Measurements from ENCODE around the gene PCDHB10.
A peak's percentile ranks its signal among the peaks of the same experiment; 100 is the strongest.
"Not testable (repeated sequence)": the region's sequence is repeated elsewhere in the genome, so short reads cannot be mapped to it uniquely, and the experiment has no call there.

PCDHB10 gene

GRCh38 chr5:141186897-141187512 is 5.1 kb upstream of the PCDHB10 start, which contains the start of gene PCDHB9:
PCDHB9 (plus strand) TSS chr5:141187161; CDS start chr5:141187319, 158 bp downstream.
- DNase-seq (ENCODE audit: low read depth in 2 of 2): peak in 1 of 2 donors; percentile 16

GRCh38 chr5:141188682-141189081 is 3.5 kb upstream of the PCDHB10 start:
- DNase-seq (ENCODE audit: low read depth in 2 of 2): not testable (repeated sequence)

DNA sequence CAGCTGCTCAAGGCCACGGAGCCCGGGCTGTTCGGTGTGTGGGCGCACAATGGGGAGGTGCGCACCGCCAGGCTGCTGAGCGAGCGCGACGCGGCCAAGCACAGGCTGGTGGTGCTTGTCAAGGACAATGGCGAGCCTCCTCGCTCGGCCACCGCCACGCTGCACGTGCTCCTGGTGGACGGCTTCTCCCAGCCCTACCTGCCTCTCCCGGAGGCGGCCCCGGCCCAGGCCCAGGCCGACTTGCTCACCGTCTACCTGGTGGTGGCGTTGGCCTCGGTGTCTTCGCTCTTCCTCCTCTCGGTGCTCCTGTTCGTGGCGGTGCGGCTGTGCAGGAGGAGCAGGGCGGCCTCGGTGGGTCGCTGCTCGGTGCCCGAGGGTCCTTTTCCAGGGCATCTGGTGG is 3.0 kb upstream of the PCDHB10 start:
- DNase-seq (ENCODE audit: low read depth in 2 of 2): not testable (repeated sequence)

DNA sequence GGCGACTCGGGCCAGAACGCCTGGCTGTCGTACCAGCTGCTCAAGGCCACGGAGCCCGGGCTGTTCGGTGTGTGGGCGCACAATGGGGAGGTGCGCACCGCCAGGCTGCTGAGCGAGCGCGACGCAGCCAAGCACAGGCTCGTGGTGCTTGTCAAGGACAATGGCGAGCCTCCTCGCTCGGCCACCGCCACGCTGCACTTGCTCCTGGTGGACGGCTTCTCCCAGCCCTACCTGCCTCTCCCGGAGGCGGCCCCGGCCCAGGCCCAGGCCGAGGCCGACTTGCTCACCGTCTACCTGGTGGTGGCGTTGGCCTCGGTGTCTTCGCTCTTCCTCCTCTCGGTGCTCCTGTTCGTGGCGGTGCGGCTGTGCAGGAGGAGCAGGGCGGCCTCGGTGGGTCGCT is 2.2 kb downstream of the PCDHB10 start:
- not testable (repeated sequence) for DNase-seq (ENCODE audit: low read depth in 2 of 2)

DNA sequence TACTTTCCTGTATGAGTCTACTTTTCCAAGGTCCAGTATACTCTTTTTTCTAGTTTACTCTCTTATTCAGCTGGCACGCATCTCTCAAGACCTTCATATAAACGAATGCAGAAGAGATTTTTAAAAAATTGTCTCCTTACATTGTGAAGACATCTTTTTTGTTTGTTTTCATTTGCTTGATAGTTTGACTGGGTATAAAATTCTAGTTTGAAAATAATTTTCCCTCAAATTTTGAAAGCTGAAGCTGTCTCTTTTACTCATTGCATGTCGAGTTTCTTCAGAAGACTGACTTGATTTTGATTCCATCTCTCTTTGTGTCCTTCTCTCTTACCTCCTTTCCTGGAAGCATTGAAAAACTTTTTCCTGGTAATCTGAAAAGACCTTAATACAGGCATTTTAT is 4.2 kb downstream of the PCDHB10 start:
- DNase-seq (ENCODE audit: low read depth in 2 of 2): no peak

DNA sequence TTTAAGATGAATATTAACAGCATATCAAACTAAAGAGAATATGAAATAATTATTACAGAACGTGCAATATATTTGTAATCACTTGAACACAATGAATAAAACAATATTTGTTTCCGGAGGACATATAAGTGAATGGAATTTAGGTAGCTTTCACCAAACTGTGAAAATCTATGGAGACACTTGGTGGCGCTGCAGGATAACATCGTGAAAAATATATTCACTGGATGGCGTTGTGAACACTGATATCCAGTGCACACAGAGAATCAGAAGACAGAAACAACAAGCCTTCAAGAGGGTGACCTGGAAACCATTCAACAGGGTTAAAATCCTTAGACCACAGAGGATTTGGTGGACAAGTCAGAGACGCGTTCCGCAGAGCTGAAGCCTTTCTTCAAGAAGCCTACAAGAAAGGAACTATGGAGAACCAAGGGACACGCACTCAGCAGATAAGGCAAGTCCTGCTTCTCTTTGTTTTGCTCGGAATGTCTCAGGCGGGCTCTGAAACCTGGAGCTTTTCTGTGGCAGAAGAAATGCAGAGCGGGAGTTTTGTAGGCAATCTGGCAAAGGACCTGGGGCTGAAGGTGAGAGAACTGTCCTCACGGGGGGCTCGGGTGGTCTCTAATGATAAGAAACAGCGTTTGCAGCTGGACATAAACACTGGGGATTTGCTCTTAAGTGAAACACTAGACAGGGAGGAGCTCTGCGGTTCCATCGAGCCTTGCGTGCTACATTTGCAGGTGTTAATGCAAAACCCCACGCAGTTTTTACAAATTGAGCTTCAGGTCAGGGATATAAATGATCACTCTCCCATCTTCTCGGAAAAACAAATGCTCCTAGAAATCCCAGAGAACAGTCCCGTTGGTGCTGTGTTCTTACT is 7.4 kb downstream of the PCDHB10 start, which contains the start of gene PCDHB11:
Gene PCDHB11 (plus strand): TSS at position 269 of the 877 bp plus-strand sequence. CDS start 148 bp downstream, at position 417.
- no peak for DNase-seq (ENCODE audit: low read depth in 2 of 2)

DNA sequence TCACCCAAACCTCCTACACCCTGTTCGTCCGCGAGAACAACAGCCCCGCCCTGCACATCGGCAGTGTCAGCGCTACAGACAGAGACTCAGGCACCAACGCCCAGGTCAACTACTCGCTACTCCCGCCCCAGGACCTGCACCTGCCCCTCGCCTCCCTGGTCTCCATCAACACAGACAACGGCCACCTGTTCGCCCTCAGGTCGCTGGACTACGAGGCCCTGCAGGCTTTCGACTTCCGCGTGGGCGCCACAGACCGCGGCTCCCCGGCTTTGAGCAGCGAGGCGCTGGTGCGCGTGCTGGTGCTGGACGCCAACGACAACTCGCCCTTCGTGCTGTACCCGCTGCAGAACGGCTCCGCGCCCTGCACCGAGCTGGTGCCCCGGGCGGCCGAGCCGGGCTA is 9.0 kb downstream of the PCDHB10 start:
- not testable (repeated sequence) for DNase-seq (ENCODE audit: low read depth in 2 of 2)

DNA sequence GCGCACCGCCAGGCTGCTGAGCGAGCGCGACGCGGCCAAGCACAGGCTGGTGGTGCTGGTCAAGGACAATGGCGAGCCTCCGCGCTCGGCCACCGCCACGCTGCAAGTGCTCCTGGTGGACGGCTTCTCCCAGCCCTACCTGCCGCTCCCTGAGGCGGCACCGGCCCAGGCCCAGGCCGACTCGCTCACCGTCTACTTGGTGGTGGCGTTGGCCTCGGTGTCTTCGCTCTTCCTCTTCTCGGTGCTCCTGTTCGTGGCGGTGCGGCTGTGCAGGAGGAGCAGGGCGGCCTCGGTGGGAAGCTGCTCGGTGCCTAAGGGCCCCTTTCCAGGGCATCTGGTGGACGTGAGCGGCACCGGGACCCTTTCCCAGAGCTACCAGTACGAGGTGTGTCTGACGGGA is 9.5 kb downstream of the PCDHB10 start:
- DNase-seq (ENCODE audit: low read depth in 2 of 2): not testable (repeated sequence)

GRCh38 chr5:141208478-141208877 is 16.3 kb downstream of the PCDHB10 start, which contains the start of gene PCDHB12:
PCDHB12 (plus strand) TSS chr5:141208719; CDS start chr5:141208908, 189 bp downstream.
- no peak for DNase-seq (ENCODE audit: low read depth in 2 of 2)

GRCh38 chr5:141210281-141210680 is 18.1 kb downstream of the PCDHB10 start:
- not testable (repeated sequence) for DNase-seq (ENCODE audit: low read depth in 2 of 2)

- DNase-seq (ENCODE audit: low read depth in 2 of 2): not testable (repeated sequence)
These were observed 18.7 kb downstream of the PCDHB10 start for GRCh38 chr5:141210849-141211248.

GRCh38 chr5:141213656-141214339 is 21.6 kb downstream of the PCDHB10 start, which contains the start of gene PCDHB13:
PCDHB13 (plus strand) TSS chr5:141213919; CDS start chr5:141214124, 205 bp downstream.
- DNase-seq (ENCODE audit: low read depth in 2 of 2): not testable (repeated sequence)

GRCh38 chr5:141214583-141214982 is 22.4 kb downstream of the PCDHB10 start:
- DNase-seq (ENCODE audit: low read depth in 2 of 2): not testable (repeated sequence)

DNA sequence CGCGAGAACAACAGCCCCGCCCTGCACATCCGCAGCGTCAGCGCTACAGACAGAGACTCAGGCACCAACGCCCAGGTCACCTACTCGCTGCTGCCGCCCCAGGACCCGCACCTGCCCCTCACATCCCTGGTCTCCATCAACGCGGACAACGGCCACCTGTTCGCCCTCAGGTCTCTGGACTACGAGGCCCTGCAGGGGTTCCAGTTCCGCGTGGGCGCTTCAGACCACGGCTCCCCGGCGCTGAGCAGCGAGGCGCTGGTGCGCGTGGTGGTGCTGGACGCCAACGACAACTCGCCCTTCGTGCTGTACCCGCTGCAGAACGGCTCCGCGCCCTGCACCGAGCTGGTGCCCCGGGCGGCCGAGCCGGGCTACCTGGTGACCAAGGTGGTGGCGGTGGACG is 23.4 kb downstream of the PCDHB10 start:
- not testable (repeated sequence) for DNase-seq (ENCODE audit: low read depth in 2 of 2)

- DNase-seq (ENCODE audit: low read depth in 2 of 2): not testable (repeated sequence)
These were observed 23.9 kb downstream of the PCDHB10 start for GRCh38 chr5:141216035-141216434.

GRCh38 chr5:141223112-141223783 is 31.1 kb downstream of the PCDHB10 start, which contains the start of gene PCDHB14:
PCDHB14 (plus strand) TSS chr5:141223343; CDS start chr5:141223506, 163 bp downstream.
- DNase-seq (ENCODE audit: low read depth in 2 of 2): no peak

- not testable (repeated sequence) for DNase-seq (ENCODE audit: low read depth in 2 of 2)
These were observed 32.7 kb downstream of the PCDHB10 start for GRCh38 chr5:141224844-141225243.

GRCh38 chr5:141225421-141225820 is 33.3 kb downstream of the PCDHB10 start:
- not testable (repeated sequence) for DNase-seq (ENCODE audit: low read depth in 2 of 2)

DNA sequence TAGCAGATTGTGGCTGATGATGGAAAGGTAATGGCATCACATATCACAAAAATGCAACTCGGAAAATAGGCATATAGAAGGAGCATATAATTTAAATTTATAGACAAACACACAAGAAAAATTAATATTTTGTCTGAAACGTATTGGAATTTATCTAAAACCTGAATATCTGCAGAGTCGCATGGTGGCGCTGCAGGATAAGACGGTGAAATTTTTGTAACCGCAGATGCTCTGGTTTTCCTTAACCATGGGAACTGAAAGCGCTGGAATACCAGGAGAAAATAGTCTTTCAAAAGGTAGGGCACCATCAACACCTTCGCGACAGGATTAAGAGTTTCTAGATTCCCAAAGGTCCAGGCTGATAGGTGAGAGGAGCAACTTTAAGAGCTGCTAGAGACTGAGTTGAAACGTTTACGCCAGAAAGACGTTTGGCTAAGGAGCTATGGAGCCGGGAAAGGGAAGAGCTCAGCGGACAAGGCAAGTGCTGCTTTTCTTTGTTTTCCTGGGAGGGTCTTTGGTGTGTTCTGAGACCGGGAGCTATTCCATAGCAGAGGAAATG is 42.0 kb downstream of the PCDHB10 start:
- DNase-seq (ENCODE audit: low read depth in 2 of 2): no peak

DNA sequence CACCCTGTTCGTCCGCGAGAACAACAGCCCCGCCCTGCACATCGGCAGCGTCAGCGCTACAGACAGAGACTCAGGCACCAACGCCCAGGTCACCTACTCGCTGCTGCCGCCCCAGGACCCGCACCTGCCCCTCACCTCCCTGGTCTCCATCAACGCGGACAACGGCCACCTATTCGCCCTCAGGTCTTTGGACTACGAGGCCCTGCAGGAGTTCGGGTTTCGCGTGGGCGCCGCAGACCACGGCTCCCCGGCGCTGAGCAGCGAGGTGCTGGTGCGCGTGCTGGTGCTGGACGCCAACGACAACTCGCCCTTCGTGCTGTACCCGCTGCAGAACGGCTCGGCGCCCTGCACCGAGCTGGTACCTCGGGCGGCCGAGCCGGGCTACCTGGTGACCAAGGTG is 43.8 kb downstream of the PCDHB10 start:
- DNase-seq (ENCODE audit: low read depth in 2 of 2): not testable (repeated sequence)
